Esophagus muscularis mucosa (tissue), 4 donors: ENCODE measurements around the gene FBLN7. TPM values are rescaled to one million over a fixed set of nuclear protein-coding genes. Genes with fewer than 3 reads are reported as not detected.

Experiments
- DNase-seq: peaks from one replicate; pipeline ENCODE4 v3.0.0-alpha.2; 2017; ENCODE audit errors: extremely low spot score
- H3K27ac ChIP-seq, 4 donors: fragments of 200-600 bp; sonication (generic); replicated peaks in 1 of 4; 1 replicate in 3 of 4; 2 replicates in 1 of 4; pipeline ENCODE4 v1.5.1; 2016 to 2019; ENCODE audit warnings: mild to moderate bottlenecking in 1 of 4
- H3K27me3 ChIP-seq, 4 donors: fragments of 200-600 bp; sonication (generic); one replicate each; pipeline versions ENCODE4 v1.5.1 to v1.6.0; 2016 to 2019
- H3K36me3 ChIP-seq, 4 donors: fragments of 200-600 bp; sonication (generic); one replicate each; pipeline ENCODE4 v1.5.1; 2016 to 2019
- H3K4me1 ChIP-seq, 4 donors: fragments of 200-600 bp; sonication (generic); one replicate each; pipeline ENCODE4 v1.5.1; 2016 to 2019
- H3K4me3 ChIP-seq, 4 donors: fragments of 200-600 bp; sonication (generic); 1 replicate in 2 of 4; 2 replicates in 2 of 4; pipeline ENCODE4 v1.5.1; 2016 to 2019; ENCODE audit warnings: mild to moderate bottlenecking in 4 of 4, moderate library complexity in 1 of 4
- H3K9me3 ChIP-seq, 4 donors: fragments of 200-600 bp; sonication (generic); 1 replicate in 3 of 4; 2 replicates in 1 of 4; pipeline ENCODE4 v1.5.1; 2016 to 2019
- EP300 ChIP-seq: sonication (generic); formaldehyde crosslinking; IDR thresholded peaks from one replicate; pipeline ENCODE4 v1.6.1; 2017; ENCODE audit warnings: antibody characterized with exemption
- POLR2A ChIP-seq: fragments of 450-650 bp; IDR thresholded peaks from one replicate; pipeline ENCODE4 v1.6.1; 2017; ENCODE audit warnings: antibody characterized with exemption, moderate library complexity, mild to moderate bottlenecking, low read depth
- POLR2AphosphoS5 ChIP-seq, 2 donors: sonication (generic); formaldehyde crosslinking; IDR thresholded peaks; one replicate each; pipeline ENCODE4 v1.6.1; 2017; ENCODE audit warnings: antibody characterized with exemption in 2 of 2
- WGBS: methylation state at CpG from one replicate; pipeline ENCODE4 v1.1.5; 2018; 5-methylcytosine and 5-hydroxymethylcytosine counted together
- intact Hi-C: fragments of 100-400 bp; cut with DNase I; formaldehyde crosslinking; loops from one replicate; pipeline ENCODE4 v1.15.1; 2023
- total RNA-seq, 4 donors: library from RNA; depleted of rRNA; stranded (reverse); fragments of >200 nt; gene quantifications; one replicate each; pipeline versions ENCODE4 v1.1.0 to v1.2.1, GENCODE V29; 2016
- TF ChIP-seq, protein P1 (sequence below), 3 experiments: fragments of 200-600 bp in 2 of 3; fragments of 450-650 bp in 1 of 3; sonication (generic) in 2 of 3; IDR thresholded peaks; one replicate each; pipeline ENCODE4 v1.5.1; 2017 to 2019; ENCODE audit warnings: antibody characterized with exemption in 3 of 3, mild to moderate bottlenecking in 2 of 3, moderate library complexity in 1 of 3

Gene FBLN7
- total RNA-seq, 4 donors from 2014 or later = 1.1 to 2.1 (median 1.8) TPM

- no peak for DNase-seq
- TF ChIP-seq, protein P1, sequence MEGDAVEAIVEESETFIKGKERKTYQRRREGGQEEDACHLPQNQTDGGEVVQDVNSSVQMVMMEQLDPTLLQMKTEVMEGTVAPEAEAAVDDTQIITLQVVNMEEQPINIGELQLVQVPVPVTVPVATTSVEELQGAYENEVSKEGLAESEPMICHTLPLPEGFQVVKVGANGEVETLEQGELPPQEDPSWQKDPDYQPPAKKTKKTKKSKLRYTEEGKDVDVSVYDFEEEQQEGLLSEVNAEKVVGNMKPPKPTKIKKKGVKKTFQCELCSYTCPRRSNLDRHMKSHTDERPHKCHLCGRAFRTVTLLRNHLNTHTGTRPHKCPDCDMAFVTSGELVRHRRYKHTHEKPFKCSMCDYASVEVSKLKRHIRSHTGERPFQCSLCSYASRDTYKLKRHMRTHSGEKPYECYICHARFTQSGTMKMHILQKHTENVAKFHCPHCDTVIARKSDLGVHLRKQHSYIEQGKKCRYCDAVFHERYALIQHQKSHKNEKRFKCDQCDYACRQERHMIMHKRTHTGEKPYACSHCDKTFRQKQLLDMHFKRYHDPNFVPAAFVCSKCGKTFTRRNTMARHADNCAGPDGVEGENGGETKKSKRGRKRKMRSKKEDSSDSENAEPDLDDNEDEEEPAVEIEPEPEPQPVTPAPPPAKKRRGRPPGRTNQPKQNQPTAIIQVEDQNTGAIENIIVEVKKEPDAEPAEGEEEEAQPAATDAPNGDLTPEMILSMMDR (IDR thresholded peaks at IDR 0.05) = no peak
- WGBS = 100% methylated on average over 3 of the region's 3 CpGs
Measured at GRCh38 chr2:112220186-112220585, 82.0 kb downstream of the FBLN7 start.

GRCh38 chr2:112220831-112221230, 82.6 kb downstream of the FBLN7 start:
- H3K4me3 ChIP-seq = no peak overlapping the region
- TF ChIP-seq, protein P1 (IDR thresholded peaks at IDR 0.05) = no peak
- TF ChIP-seq POLR2A = no peak
- no peak for TF ChIP-seq EP300
- no peak for TF ChIP-seq POLR2AphosphoS5 (IDR thresholded peaks at IDR 0.05)
- H3K27me3 ChIP-seq = no peaks in the 10 kb centered on the region
- WGBS = 97% methylated on average over 3 of the region's 3 CpGs
- peaks cover 0 to 7% (median 0%) of the 10 kb centered on the region in 4 donors for H3K4me1 ChIP-seq
- intact Hi-C loops = no loop called here
- no peaks in the 10 kb centered on the region for H3K9me3 ChIP-seq
- DNase-seq = no peak
- peaks cover 0 to 14% (median 4%) of the 10 kb centered on the region in 4 donors for H3K36me3 ChIP-seq
- no peak overlapping the region for H3K27ac ChIP-seq

More at GRCh38 chr2:112220186-112220585, 82.0 kb downstream of the FBLN7 start:
- intact Hi-C loops = no loop called here
- no peaks in the 10 kb centered on the region for H3K9me3 ChIP-seq
- H3K4me1 ChIP-seq = peaks cover 0 to 7% (median 0%) of the 10 kb centered on the region in 4 donors
- no peak overlapping the region for H3K4me3 ChIP-seq
- H3K27ac ChIP-seq = no peak overlapping the region
- H3K36me3 ChIP-seq = peaks cover 0 to 15% (median under 1%) of the 10 kb centered on the region in 4 donors
- no peaks in the 10 kb centered on the region for H3K27me3 ChIP-seq

- Histone ChIP-seq H3K9me3 (no peaks in the 10 kb centered on the region), H3K27ac (no peak overlapping the region), H3K4me1 (no peaks in the 10 kb centered on the region), H3K36me3 (peaks cover 0 to 30% (median 16%) of the 10 kb centered on the region in 4 donors), H3K27me3 (no peaks in the 10 kb centered on the region), H3K4me3 (no peak overlapping the region)
- no peak for TF ChIP-seq POLR2AphosphoS5 (IDR thresholded peaks at IDR 0.05)
- no peak for TF ChIP-seq POLR2A
- no peak for TF ChIP-seq EP300
- TF ChIP-seq, protein P1 (IDR thresholded peaks at IDR 0.05) = no peak
- DNase-seq = no peak
- intact Hi-C loops = no loop called here
Measured at GRCh38 chr2:112229348-112229747, 91.2 kb downstream of the FBLN7 start.

GRCh38 chr2:112230371-112230770, 92.2 kb downstream of the FBLN7 start:
- no peaks in the 10 kb centered on the region for H3K4me1 ChIP-seq
- H3K27me3 ChIP-seq = no peaks in the 10 kb centered on the region
- intact Hi-C loops = no loop called here
- no peak for TF ChIP-seq POLR2A
- TF ChIP-seq, protein P1 (IDR thresholded peaks at IDR 0.05) = no peak
- no peak for TF ChIP-seq EP300
- no peak for TF ChIP-seq POLR2AphosphoS5 (IDR thresholded peaks at IDR 0.05)
- no peak overlapping the region for H3K4me3 ChIP-seq
- peaks cover 0 to 40% (median 19%) of the 10 kb centered on the region in 4 donors for H3K36me3 ChIP-seq
- no peaks in the 10 kb centered on the region for H3K9me3 ChIP-seq
- 95% methylated on average over 3 of the region's 3 CpGs for WGBS
- no peak for DNase-seq
- no peak overlapping the region for H3K27ac ChIP-seq

Other genes with a start within 250 kb of the FBLN7 start
- gene MERTK, start 239.8 kb upstream of the FBLN7 start, total RNA-seq = 10 to 100 TPM; 19.9 to 31.0 (median 22.3) TPM
- gene TMEM87B, start 83.1 kb upstream of the FBLN7 start, total RNA-seq = 10 to 100 TPM; 13.7 to 21.8 (median 14.9) TPM
- gene ZC3H8, start 116.7 kb downstream of the FBLN7 start, total RNA-seq = 1 to 10 TPM; 3.7 to 8.6 (median 5.7) TPM
- gene ZC3H6, start 137.2 kb downstream of the FBLN7 start, total RNA-seq = 10 to 100 TPM; 12.8 to 22.0 (median 16.8) TPM